DOHH2 (cell line): ENCODE measurements around the gene RGS3.

ENCODE experiments used
- H3F3A ChIP-seq: fragments of 200-600 bp; sonication (generic), shearing (Covaris generic); 2 replicates; pipeline ENCODE4 v1.6.0; 2016; ENCODE audit warnings: antibody characterized with exemption, mild to moderate bottlenecking; ENCODE audit not compliant: control insufficient read depth, insufficient read depth
- H3K27ac ChIP-seq: fragments of 200-600 bp; sonication (generic); 2 replicates; pipeline ENCODE4 v1.5.1; 2014; ENCODE audit warnings: low read depth, mild to moderate bottlenecking, low read length, moderate library complexity
- H3K27me3 ChIP-seq: fragments of 200-600 bp; sonication (generic); 2 replicates; pipeline ENCODE4 v1.6.1; 2014; ENCODE audit warnings: mild to moderate bottlenecking, low read length, mixed read lengths; ENCODE audit not compliant: control insufficient read depth
- H3K36me3 ChIP-seq: fragments of 200-600 bp; sonication (generic); 2 replicates; pipeline ENCODE4 v1.6.1; 2014; ENCODE audit warnings: mild to moderate bottlenecking, low read length, moderate library complexity, mixed read lengths; ENCODE audit not compliant: control insufficient read depth
- H3K4me1 ChIP-seq: fragments of 200-600 bp; sonication (generic); 2 replicates; pipeline ENCODE4 v1.6.1; 2014; ENCODE audit warnings: mild to moderate bottlenecking, low read length, mixed read lengths; ENCODE audit not compliant: control insufficient read depth
- H3K4me2 ChIP-seq: fragments of 200-600 bp; sonication (generic); 2 replicates; pipeline ENCODE4 v1.6.0; 2014; ENCODE audit warnings: mild to moderate bottlenecking, low read length, moderate library complexity
- H3K4me3 ChIP-seq: fragments of 200-600 bp; sonication (generic); 2 replicates; pipeline ENCODE4 v1.5.1; 2014; ENCODE audit warnings: mild to moderate bottlenecking, low read length, mixed read lengths
- H3K79me2 ChIP-seq: fragments of 200-600 bp; sonication (generic); 2 replicates; pipeline ENCODE4 v1.6.1; 2014; ENCODE audit warnings: mild to moderate bottlenecking, low read length, mixed read lengths; ENCODE audit not compliant: control insufficient read depth
- H3K9me2 ChIP-seq: fragments of 200-600 bp; sonication (generic); replicated peaks from 2 replicates; pipeline ENCODE4 v1.6.1; 2014; ENCODE audit warnings: mild to moderate bottlenecking, low read length, mixed read lengths; ENCODE audit not compliant: control insufficient read depth
- H3K9me3 ChIP-seq: fragments of 200-600 bp; sonication (generic); 2 replicates; pipeline ENCODE4 v1.6.1; 2014; ENCODE audit warnings: antibody characterized with exemption, low read length, mixed read lengths; ENCODE audit not compliant: control insufficient read depth, insufficient read depth
- H4K20me1 ChIP-seq: fragments of 200-600 bp; sonication (generic); 2 replicates; pipeline ENCODE4 v1.6.0; 2014; ENCODE audit warnings: low read depth, mild to moderate bottlenecking, antibody characterized with exemption, low read length, moderate library complexity; ENCODE audit not compliant: control insufficient read depth, insufficient read depth
- EZH2phosphoT487 ChIP-seq: fragments of 200-600 bp; sonication (generic); IDR thresholded peaks from 2 replicates; pipeline ENCODE4 v1.6.1; 2017; ENCODE audit warnings: borderline replicate concordance, mild to moderate bottlenecking, antibody characterized with exemption, low read length, moderate library complexity, mixed read lengths
- TF ChIP-seq, protein P1 (sequence below): fragments of 200-600 bp; sonication (generic); IDR thresholded peaks from one replicate; pipeline ENCODE4 v1.5.1; 2014; ENCODE audit warnings: antibody characterized with exemption, mild to moderate bottlenecking, low read depth, low read length; ENCODE audit not compliant: poor library complexity, severe bottlenecking

The RGS3 gene

DNA sequence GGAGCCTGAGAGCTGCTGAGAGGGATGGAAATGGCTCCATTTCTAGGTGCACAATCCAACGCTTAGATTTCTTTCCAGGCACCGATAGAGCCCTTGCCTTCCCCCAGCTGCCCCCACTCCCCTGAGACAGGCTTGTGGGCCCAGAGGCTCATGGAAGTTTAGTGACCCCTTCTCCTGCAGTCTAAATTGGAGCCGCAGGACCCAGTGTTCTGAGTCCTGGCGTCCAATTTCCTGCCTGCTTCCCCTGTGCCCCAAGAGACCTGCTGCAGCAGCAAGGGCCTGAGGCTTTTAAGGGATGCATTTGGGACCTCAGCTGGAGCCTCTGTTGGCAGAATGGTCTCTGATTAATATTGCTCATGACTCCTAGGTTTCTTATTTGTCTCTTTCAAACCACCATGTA lies 61.7 kb downstream of the RGS3 start:
- H3F3A ChIP-seq, result 0 out of 2 replicates have a peak, but pooled peaks cover 2% of the 10 kb centered on the region
- H3K27ac ChIP-seq, result no peak overlapping the region
- no peak overlapping the region for H3K4me2 ChIP-seq
- peaks cover 37% of the 10 kb centered on the region for H3K4me1 ChIP-seq
- H3K79me2 ChIP-seq, result no peaks in the 10 kb centered on the region
- no peaks in the 10 kb centered on the region for H3K36me3 ChIP-seq
- no peak overlapping the region for H3K4me3 ChIP-seq
- no peaks in the 10 kb centered on the region for H3K9me3 ChIP-seq
- no peak for TF ChIP-seq EZH2phosphoT487
- TF ChIP-seq, protein P1, sequence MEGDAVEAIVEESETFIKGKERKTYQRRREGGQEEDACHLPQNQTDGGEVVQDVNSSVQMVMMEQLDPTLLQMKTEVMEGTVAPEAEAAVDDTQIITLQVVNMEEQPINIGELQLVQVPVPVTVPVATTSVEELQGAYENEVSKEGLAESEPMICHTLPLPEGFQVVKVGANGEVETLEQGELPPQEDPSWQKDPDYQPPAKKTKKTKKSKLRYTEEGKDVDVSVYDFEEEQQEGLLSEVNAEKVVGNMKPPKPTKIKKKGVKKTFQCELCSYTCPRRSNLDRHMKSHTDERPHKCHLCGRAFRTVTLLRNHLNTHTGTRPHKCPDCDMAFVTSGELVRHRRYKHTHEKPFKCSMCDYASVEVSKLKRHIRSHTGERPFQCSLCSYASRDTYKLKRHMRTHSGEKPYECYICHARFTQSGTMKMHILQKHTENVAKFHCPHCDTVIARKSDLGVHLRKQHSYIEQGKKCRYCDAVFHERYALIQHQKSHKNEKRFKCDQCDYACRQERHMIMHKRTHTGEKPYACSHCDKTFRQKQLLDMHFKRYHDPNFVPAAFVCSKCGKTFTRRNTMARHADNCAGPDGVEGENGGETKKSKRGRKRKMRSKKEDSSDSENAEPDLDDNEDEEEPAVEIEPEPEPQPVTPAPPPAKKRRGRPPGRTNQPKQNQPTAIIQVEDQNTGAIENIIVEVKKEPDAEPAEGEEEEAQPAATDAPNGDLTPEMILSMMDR, result no peak
- no peaks in the 10 kb centered on the region for H3K9me2 ChIP-seq
- H4K20me1 ChIP-seq, result no peaks in the 10 kb centered on the region
- peaks cover 7% of the 10 kb centered on the region; the same call in 1 of the 2 replicates for H3K27me3 ChIP-seq

DNA sequence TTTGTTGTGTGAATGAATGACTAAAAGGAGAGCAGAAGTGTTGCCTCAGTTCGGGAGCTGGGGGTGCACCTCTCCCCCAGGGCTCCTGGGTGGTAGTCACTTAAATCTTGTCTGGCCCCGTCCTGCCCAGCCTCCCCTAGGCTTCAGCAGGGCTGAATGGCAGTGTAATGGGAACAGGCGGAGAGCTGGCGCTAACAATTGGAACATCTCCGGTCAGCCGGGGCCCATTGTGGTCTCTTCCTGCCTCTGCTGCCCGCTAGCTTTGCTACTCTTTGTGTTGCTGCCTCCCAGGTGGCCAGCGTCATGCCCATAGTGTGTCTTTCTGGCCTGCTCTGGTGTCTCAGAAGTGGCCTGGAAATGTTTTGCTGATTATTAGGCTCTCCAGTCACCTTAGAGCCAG lies 62.3 kb downstream of the RGS3 start:
- H3K9me3 ChIP-seq, result no peaks in the 10 kb centered on the region
- TF ChIP-seq EZH2phosphoT487, result no peak
- TF ChIP-seq, protein P1, result no peak
- H4K20me1 ChIP-seq, result no peaks in the 10 kb centered on the region
- H3K9me2 ChIP-seq, result no peaks in the 10 kb centered on the region
- H3K4me3 ChIP-seq, result no peak overlapping the region
- peaks cover 37% of the 10 kb centered on the region for H3K4me1 ChIP-seq
- H3K27me3 ChIP-seq, result peaks cover 7% of the 10 kb centered on the region; the same call in 1 of the 2 replicates
- H3K4me2 ChIP-seq, result no peak overlapping the region
- H3K36me3 ChIP-seq, result no peaks in the 10 kb centered on the region
- 0 out of 2 replicates have a peak, but pooled peaks cover 2% of the 10 kb centered on the region for H3F3A ChIP-seq
- no peak overlapping the region for H3K27ac ChIP-seq
- no peaks in the 10 kb centered on the region for H3K79me2 ChIP-seq

- H4K20me1 ChIP-seq, result no peaks in the 10 kb centered on the region
- no peak overlapping the region for H3K4me2 ChIP-seq
- no peaks in the 10 kb centered on the region for H3K9me3 ChIP-seq
- 0 out of 2 replicates have a peak, but pooled peaks cover 1% of the 10 kb centered on the region for H3F3A ChIP-seq
- H3K4me3 ChIP-seq, result no peak overlapping the region
- peaks cover 37% of the 10 kb centered on the region for H3K4me1 ChIP-seq
- no peaks in the 10 kb centered on the region for H3K79me2 ChIP-seq
- no peak overlapping the region for H3K27ac ChIP-seq
- peaks cover 7% of the 10 kb centered on the region; the same call in 1 of the 2 replicates for H3K27me3 ChIP-seq
- no peaks in the 10 kb centered on the region for H3K36me3 ChIP-seq
- TF ChIP-seq, protein P1, result no peak
- TF ChIP-seq EZH2phosphoT487, result no peak
- H3K9me2 ChIP-seq, result no peaks in the 10 kb centered on the region
Observed at GRCh38 chr9:113526231-113526746, 62.8 kb downstream of the RGS3 start.
